Esophagus squamous epithelium (tissue), 4 donors: ENCODE results near the gene KRTAP17-1.

Experiments
- POLR2A ChIP-seq, 4 donors: fragments of 450-650 bp; IDR thresholded peaks; one replicate each; pipeline ENCODE4 v1.6.1; 2017; ENCODE audit warnings: antibody characterized with exemption in 4 of 4, mild to moderate bottlenecking in 4 of 4, moderate library complexity in 3 of 4
- TF ChIP-seq, protein P1 (sequence below), 6 experiments: fragments of 450-650 bp in 4 of 6; fragments of 200-600 bp in 2 of 6; sonication (generic) in 2 of 6; IDR thresholded peaks; one replicate each; pipeline ENCODE4 v1.5.1; 2016 to 2019; ENCODE audit warnings: antibody characterized with exemption in 6 of 6, mild to moderate bottlenecking in 4 of 6, moderate library complexity in 4 of 6

DNA sequence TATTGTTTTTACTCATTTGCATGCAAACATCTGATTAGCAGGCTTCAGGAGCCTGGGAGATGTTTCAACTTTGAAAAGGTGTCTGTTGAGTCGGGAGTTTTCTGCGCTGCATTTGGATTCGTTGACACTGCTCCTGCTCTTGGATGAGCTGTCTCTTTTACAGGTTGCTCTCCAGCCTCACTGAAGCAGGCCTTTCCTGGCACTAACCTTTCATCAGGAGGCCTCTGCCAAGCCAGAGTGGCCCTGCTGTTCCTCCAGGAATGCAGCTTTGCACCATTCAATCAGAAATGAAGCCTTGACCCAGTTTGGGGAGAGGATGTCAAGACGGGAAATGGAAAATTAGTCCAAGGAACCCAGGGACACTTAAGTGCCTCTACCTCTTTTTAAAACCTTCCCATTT is 12.5 kb downstream of the KRTAP17-1 start:
- TF ChIP-seq, protein P1, sequence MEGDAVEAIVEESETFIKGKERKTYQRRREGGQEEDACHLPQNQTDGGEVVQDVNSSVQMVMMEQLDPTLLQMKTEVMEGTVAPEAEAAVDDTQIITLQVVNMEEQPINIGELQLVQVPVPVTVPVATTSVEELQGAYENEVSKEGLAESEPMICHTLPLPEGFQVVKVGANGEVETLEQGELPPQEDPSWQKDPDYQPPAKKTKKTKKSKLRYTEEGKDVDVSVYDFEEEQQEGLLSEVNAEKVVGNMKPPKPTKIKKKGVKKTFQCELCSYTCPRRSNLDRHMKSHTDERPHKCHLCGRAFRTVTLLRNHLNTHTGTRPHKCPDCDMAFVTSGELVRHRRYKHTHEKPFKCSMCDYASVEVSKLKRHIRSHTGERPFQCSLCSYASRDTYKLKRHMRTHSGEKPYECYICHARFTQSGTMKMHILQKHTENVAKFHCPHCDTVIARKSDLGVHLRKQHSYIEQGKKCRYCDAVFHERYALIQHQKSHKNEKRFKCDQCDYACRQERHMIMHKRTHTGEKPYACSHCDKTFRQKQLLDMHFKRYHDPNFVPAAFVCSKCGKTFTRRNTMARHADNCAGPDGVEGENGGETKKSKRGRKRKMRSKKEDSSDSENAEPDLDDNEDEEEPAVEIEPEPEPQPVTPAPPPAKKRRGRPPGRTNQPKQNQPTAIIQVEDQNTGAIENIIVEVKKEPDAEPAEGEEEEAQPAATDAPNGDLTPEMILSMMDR (IDR thresholded peaks at IDR 0.05): no peak
- no peak for TF ChIP-seq POLR2A (IDR thresholded peaks at IDR 0.05)
